D721Med (cell line): ENCODE results near the gene SLC34A3.

Experiments
- DNase-seq: peaks from one replicate; pipeline ENCODE4 v3.0.0; 2011; ENCODE audit warnings: low spot score; ENCODE audit not compliant: insufficient read length
- FAIRE-seq: peaks from 2 replicates; lab custom pipeline; 2011; peaks lifted over from hg19 to GRCh38; lab: Jason Lieb, UNC
- TF ChIP-seq, protein P1 (sequence below): IDR thresholded peaks from 2 replicates; pipeline ENCODE4 v1.5.1; 2012; ENCODE audit warnings: mild to moderate bottlenecking, control low read depth; ENCODE audit not compliant: insufficient read depth; ENCODE audit errors: missing control alignments

The SLC34A3 gene

DNA sequence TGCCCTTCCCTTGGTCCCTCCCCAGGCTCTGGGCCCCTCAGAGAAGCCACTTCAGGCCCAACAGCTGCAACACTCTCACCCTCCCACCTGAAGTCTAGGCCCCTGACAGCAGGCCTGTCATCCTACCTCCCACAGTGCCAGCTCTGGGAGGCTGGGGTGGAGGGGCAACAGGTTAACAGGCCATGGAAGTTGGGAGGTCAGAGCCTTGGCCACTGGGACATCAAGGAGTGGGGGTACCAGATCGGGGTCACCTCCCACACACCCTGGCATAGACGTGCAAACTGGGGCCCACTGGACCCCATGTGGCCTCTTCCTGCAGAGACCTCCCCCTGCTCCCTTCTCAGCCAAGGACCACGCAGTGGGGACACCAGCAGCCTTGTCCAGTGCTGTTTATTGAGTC is 39.5 kb upstream of the SLC34A3 start:
- no peak for DNase-seq
- TF ChIP-seq, protein P1, sequence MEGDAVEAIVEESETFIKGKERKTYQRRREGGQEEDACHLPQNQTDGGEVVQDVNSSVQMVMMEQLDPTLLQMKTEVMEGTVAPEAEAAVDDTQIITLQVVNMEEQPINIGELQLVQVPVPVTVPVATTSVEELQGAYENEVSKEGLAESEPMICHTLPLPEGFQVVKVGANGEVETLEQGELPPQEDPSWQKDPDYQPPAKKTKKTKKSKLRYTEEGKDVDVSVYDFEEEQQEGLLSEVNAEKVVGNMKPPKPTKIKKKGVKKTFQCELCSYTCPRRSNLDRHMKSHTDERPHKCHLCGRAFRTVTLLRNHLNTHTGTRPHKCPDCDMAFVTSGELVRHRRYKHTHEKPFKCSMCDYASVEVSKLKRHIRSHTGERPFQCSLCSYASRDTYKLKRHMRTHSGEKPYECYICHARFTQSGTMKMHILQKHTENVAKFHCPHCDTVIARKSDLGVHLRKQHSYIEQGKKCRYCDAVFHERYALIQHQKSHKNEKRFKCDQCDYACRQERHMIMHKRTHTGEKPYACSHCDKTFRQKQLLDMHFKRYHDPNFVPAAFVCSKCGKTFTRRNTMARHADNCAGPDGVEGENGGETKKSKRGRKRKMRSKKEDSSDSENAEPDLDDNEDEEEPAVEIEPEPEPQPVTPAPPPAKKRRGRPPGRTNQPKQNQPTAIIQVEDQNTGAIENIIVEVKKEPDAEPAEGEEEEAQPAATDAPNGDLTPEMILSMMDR = no peak

DNA sequence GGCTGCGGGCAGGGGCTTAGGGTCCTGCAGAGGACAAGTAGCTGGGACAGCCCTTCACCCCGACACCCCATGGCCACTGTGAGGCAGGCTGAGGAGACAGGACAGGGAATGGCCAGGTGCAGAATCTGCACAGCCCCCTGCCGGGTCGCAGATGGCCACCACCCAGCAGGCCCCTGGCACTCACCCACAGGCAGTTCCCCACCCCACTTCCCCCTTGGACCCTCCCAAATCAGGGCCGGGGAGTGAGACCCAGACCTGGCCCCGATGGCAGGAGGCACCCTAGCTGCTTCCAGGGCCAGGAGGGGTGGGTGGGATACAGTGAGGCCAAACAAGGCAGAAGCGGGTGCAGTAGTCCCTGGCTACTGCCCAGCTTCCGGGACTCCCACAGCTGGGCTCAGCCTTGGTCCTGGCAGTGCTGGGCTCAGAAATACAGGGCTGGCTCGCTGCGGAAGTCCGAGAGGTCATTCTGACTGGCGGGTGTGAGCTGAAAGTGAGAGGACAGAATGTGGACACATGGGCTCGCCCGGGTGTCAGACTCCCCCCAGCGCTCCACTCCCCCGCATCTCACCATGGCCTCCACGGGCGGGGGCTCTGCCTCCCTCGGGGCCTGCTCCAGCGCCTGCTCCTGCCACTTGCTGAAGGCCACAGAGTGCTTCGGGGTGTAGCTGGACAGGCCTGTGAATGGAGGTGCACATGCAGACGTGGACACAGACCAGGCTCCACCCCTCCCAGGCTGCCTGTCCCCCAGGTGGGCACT is 38.8 kb upstream of the SLC34A3 start:
- FAIRE-seq = no peak
- DNase-seq = no peak

More for the DNA sequence above, 39.5 kb upstream of the SLC34A3 start:
- no peak for FAIRE-seq

DNA sequence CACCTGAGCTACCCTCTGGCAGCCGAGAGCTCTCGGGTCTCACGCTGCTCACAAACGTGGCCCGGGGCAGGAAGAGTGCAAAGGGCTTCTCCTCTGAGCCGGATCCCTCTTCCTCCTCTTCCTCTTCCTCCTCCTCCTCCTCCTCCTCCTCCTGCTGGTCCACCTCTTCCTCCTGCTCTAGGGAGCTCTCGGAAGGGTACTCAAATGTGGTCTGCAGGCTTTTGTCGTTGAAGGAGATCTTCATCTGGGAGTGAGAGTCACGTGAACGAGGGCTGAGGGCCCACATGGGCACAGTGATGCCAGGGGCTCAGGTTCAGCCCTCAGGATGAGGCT is 38.3 kb upstream of the SLC34A3 start:
- FAIRE-seq = no peak
- TF ChIP-seq, protein P1 = no peak
- DNase-seq = no peak

More for the DNA sequence above, 38.8 kb upstream of the SLC34A3 start:
- TF ChIP-seq, protein P1 = no peak

DNA sequence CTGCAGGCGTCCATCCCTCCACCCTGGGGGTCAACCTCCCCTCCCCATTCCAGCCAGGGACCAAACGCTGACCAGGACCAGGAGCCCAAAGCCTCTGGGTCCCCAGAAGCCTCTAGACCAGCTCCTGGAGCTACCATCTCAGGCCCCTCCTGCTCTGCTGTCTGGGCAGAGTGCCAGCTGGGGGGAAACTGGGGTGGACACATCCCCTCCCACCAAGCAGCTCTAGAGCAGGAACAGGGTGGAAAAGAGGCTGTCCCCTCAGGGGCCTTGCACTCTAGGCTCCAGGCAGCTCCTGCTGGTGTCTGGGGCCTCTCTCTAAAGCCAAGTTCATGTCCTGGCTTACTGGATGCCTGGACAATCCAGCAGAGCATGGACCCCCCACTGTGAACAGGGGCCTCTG is 37.8 kb upstream of the SLC34A3 start:
- FAIRE-seq = no peak
- TF ChIP-seq, protein P1 = no peak

DNA sequence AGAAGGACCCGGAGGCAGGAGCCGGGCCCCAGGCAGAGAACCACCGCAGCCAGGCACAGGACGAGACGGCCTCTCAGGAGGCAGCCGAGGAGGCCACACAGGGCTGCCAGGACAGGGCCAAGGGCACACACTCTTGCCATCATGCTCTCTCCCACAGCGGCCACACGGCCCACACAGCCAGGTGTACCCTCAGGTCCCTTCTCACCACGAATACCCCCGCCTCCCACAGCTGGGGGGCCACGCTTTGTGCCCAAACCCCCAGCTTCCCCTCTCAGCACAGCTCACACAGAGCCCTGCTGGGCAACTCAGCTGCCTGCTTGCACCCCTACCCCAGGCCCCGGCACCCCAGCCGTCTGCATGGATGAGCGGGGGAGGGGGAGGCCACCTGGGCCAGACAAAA is 36.9 kb upstream of the SLC34A3 start:
- no peak for FAIRE-seq
- TF ChIP-seq, protein P1 = no peak
- DNase-seq = no peak

More for the DNA sequence above, 37.8 kb upstream of the SLC34A3 start:
- no peak for DNase-seq

DNA sequence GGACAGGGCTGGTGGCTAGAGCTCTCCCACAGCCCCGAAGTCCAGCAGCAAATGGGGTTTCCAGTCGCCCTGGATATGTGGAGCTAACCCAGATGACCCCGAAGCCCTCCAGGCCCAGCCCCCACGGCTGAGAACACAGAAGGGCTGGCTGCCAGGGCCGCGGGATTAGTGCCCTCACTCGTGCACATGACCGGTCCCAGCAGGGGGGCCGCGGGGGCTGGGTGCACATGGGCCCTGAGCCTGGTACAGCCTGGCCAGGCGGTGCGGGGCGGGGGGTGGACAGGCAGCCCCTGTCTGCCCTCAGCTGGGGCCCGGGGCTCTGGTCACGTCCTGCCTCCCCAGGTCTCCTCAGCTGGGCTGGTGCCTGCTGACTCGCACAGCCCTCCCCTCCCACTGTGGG is 36.3 kb upstream of the SLC34A3 start:
- FAIRE-seq = no peak

DNA sequence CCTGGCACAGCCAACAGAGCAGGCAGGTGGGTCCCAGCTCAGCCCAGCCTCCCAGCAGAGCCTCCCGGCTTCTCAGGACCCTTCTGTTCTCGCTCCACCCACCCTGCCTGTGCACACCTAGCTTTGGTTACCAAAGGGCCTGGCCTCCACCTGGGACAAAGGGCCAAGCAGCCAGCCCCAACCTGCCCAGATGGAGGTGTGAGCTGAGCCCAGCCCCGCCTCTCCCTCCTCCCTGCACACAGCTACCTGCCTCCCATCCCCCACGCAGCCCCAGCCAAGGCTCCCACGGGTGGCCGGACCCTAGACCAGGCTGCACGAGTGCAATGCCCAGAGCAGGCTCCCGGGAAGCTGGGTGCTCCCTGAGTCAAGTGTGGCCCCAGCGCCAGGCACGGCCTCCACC is 35.8 kb upstream of the SLC34A3 start:
- TF ChIP-seq, protein P1 = no peak
- FAIRE-seq (no peak), DNase-seq (no peak)

More for the DNA sequence above, 36.3 kb upstream of the SLC34A3 start:
- no peak for DNase-seq
- TF ChIP-seq, protein P1 = no peak
